PFSK-1 (cell line): ENCODE results near the gene CUL7.

Source experiments
- POLR2AphosphoS5 ChIP-seq: IDR thresholded peaks from 2 replicates; pipeline ENCODE4 v1.6.1; 2012; ENCODE audit warnings: low read depth, mild to moderate bottlenecking, control low read depth, low read length, moderate library complexity
- REST ChIP-seq, 2 experiments: IDR thresholded peaks; 2 replicates each; pipeline versions ENCODE4 v1.6.1 to v1.8.0; 2011 to 2012; ENCODE audit warnings: low read depth in 2 of 2, low read length in 2 of 2, control low read depth in 1 of 2, inconsistent platforms in 1 of 2, mild to moderate bottlenecking in 1 of 2, moderate library complexity in 1 of 2; ENCODE audit not compliant: insufficient read depth in 1 of 2
- SIN3A ChIP-seq: IDR thresholded peaks from 2 replicates; pipeline ENCODE4 v1.6.1; 2012; ENCODE audit warnings: mild to moderate bottlenecking, low read length, moderate library complexity, borderline replicate concordance; ENCODE audit not compliant: insufficient read depth
- TAF1 ChIP-seq: IDR thresholded peaks from 2 replicates; pipeline ENCODE4 v1.6.1; 2012; ENCODE audit warnings: low read length, control low read depth, borderline replicate concordance; ENCODE audit not compliant: insufficient read depth

GRCh38 chr6:43097502-43097901 is 43.9 kb upstream of the CUL7 start:
- TF ChIP-seq POLR2AphosphoS5 (no peak), SIN3A (no peak), REST (IDR thresholded peaks at IDR 0.05; ENCODE audit: insufficient read depth in 1 of 2, low read depth in 2 of 2, low read length in 2 of 2) (no peak), TAF1 (no peak)
